ENCODE data around the gene DHRS12. TPM values are rescaled to one million over a fixed set of nuclear protein-coding genes. Genes with fewer than 3 reads are reported as not detected.
A peak's percentile ranks its signal among the peaks of the same experiment; 100 is the strongest.
"Not testable (repeated sequence)": the region's sequence is repeated elsewhere in the genome, so short reads cannot be mapped to it uniquely, and the experiment has no call there.

DHRS12 gene
- total RNA-seq, 1 experiment from 2014 or later, result 10.9 TPM

DNA sequence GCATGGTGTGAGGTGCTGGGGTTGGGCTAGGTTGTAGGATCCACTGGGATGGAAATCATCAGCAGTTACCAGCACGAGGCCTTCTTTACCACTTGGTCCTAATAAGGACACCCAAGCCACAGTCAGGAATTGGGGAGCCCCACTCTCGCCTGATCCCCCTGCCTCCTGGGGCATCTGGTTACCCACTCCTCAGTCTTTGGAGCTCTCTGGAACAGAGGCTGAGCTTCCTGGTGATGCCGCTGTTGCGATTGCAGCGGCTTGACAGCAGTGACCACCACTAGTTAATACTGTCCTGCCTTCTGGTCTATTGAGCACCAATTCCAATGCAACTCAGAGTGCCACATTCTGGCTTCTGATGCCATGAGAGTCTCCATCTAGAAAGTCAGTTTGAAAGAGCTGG, 27.6 kb upstream of the DHRS12 start:
- H3K9me2 ChIP-seq (replicated peaks; ENCODE audit: insufficient read depth, low read length), result no peaks in the 10 kb centered on the region
- H3K36me3 ChIP-seq (ENCODE audit: insufficient read depth, low read length), result no peaks in the 10 kb centered on the region
- H3K4me2 ChIP-seq (ENCODE audit: low read depth, low read length, poor library complexity, severe bottlenecking), result peak overlapping the region; percentile 79
- H3K27ac ChIP-seq (ENCODE audit: low read length), result peak overlapping the region; percentile 99
- DNase-seq, result no peak
- 0 out of 2 replicates have a peak overlapping the region, but pooled peaks have one; percentile 9 for H3K4me3 ChIP-seq (ENCODE audit: low read length)
- H4K20me1 ChIP-seq (ENCODE audit: insufficient read depth, low read depth, low read length), result no peaks in the 10 kb centered on the region
- no peaks in the 10 kb centered on the region for H3K9me3 ChIP-seq (ENCODE audit: low read length)
- no peak overlapping the region; the same call in 1 of the 2 replicates for H2AFZ ChIP-seq (ENCODE audit: low read length)
- H3K9ac ChIP-seq (ENCODE audit: low read length), result peak overlapping the region; percentile 75
- no peaks in the 10 kb centered on the region for H3K79me2 ChIP-seq (ENCODE audit: low read length)
- H3K4me1 ChIP-seq (ENCODE audit: low read length), result peaks cover 91% of the 10 kb centered on the region
- H3K27me3 ChIP-seq (ENCODE audit: low read length), result no peaks in the 10 kb centered on the region

DNA sequence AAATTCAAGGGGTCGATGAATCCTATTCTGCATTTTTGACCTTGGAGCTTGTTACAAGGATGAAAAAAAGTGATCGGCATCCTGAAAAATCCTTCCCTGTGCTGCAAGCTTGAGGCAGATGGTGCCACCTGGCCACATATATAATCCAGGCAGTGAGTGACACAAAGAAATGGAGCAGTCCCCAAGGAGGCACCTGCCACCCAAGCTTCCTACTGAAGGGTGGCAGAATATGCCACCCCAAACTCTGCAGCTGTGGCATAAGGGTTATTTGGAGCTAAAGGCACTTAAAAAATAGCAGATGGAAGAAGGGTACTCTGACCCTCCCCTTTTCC, 25.6 kb upstream of the DHRS12 start:
- Histone ChIP-seq H2AFZ (ENCODE audit: low read length) (no peak overlapping the region), H3K4me3 (ENCODE audit: low read length) (peak overlapping the region; percentile 51), H3K4me1 (ENCODE audit: low read length) (peaks cover 97% of the 10 kb centered on the region), H3K9me2 (replicated peaks; ENCODE audit: insufficient read depth, low read length) (no peaks in the 10 kb centered on the region), H3K79me2 (ENCODE audit: low read length) (no peaks in the 10 kb centered on the region), H3K27me3 (ENCODE audit: low read length) (no peaks in the 10 kb centered on the region), H3K36me3 (ENCODE audit: insufficient read depth, low read length) (no peaks in the 10 kb centered on the region), H3K4me2 (ENCODE audit: low read depth, low read length, poor library complexity, severe bottlenecking) (peak overlapping the region; percentile 79), H3K9me3 (ENCODE audit: low read length) (no peaks in the 10 kb centered on the region), H4K20me1 (ENCODE audit: insufficient read depth, low read depth, low read length) (no peaks in the 10 kb centered on the region), H3K27ac (ENCODE audit: low read length) (peak overlapping the region; percentile 99), H3K9ac (ENCODE audit: low read length) (peak overlapping the region; percentile 75)
- DNase-seq, result peak; percentile 75

- Histone ChIP-seq H3K27me3 (ENCODE audit: low read length) (no peaks in the 10 kb centered on the region), H2AFZ (ENCODE audit: low read length) (no peak overlapping the region), H3K9me2 (replicated peaks; ENCODE audit: insufficient read depth, low read length) (no peaks in the 10 kb centered on the region), H3K9ac (ENCODE audit: low read length) (peak overlapping the region; percentile 75), H3K79me2 (ENCODE audit: low read length) (no peaks in the 10 kb centered on the region), H3K36me3 (ENCODE audit: insufficient read depth, low read length) (no peaks in the 10 kb centered on the region), H3K9me3 (ENCODE audit: low read length) (no peaks in the 10 kb centered on the region), H3K4me3 (ENCODE audit: low read length) (peak overlapping the region; percentile 51), H3K4me1 (ENCODE audit: low read length) (peaks cover 97% of the 10 kb centered on the region), H4K20me1 (ENCODE audit: insufficient read depth, low read depth, low read length) (no peaks in the 10 kb centered on the region), H3K27ac (ENCODE audit: low read length) (peak overlapping the region; percentile 99), H3K4me2 (ENCODE audit: low read depth, low read length, poor library complexity, severe bottlenecking) (peak overlapping the region; percentile 79)
- peak; percentile 86 for DNase-seq
Measured at GRCh38 chr13:51828730-51829567, 25.0 kb upstream of the DHRS12 start.

- Histone ChIP-seq H3K9ac (ENCODE audit: low read length) (peak overlapping the region; percentile 75), H4K20me1 (ENCODE audit: insufficient read depth, low read depth, low read length) (no peaks in the 10 kb centered on the region), H3K27ac (ENCODE audit: low read length) (peak overlapping the region; percentile 99), H3K79me2 (ENCODE audit: low read length) (no peaks in the 10 kb centered on the region), H3K27me3 (ENCODE audit: low read length) (no peaks in the 10 kb centered on the region), H3K4me1 (ENCODE audit: low read length) (peaks cover 100% of the 10 kb centered on the region), H2AFZ (ENCODE audit: low read length) (no peak overlapping the region), H3K4me3 (ENCODE audit: low read length) (peak overlapping the region; percentile 50), H3K9me2 (replicated peaks; ENCODE audit: insufficient read depth, low read length) (no peaks in the 10 kb centered on the region), H3K4me2 (ENCODE audit: low read depth, low read length, poor library complexity, severe bottlenecking) (peak overlapping the region; percentile 79), H3K36me3 (ENCODE audit: insufficient read depth, low read length) (no peaks in the 10 kb centered on the region), H3K9me3 (ENCODE audit: low read length) (no peaks in the 10 kb centered on the region)
- peak; percentile 93 for DNase-seq
Measured at GRCh38 chr13:51827254-51827653, 23.3 kb upstream of the DHRS12 start.

DNA sequence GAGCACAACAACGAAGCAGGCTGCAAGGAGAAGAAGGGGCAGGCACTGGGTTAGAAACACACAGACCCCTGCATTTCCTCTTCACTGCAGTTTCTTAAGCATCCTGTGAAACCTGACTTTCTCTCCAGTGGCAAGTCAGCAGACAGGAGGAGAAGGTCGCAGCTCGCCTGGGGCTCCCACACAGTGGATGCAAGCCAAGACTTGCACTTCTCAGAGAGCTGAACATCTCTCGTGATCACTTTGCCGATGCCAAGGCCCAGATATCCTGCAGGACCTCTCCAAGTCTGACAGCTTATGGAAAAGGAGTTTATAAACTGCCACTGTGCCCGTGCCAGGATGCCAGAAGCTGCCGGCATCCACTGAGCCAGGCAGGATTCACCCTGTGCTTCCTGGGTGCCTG, 22.6 kb upstream of the DHRS12 start:
- Histone ChIP-seq H3K9ac (ENCODE audit: low read length) (peak overlapping the region; percentile 75), H3K27ac (ENCODE audit: low read length) (peak overlapping the region; percentile 99), H3K9me2 (replicated peaks; ENCODE audit: insufficient read depth, low read length) (no peaks in the 10 kb centered on the region), H3K4me1 (ENCODE audit: low read length) (peaks cover 100% of the 10 kb centered on the region), H3K9me3 (ENCODE audit: low read length) (no peaks in the 10 kb centered on the region), H2AFZ (ENCODE audit: low read length) (no peak overlapping the region), H3K36me3 (ENCODE audit: insufficient read depth, low read length) (no peaks in the 10 kb centered on the region), H4K20me1 (ENCODE audit: insufficient read depth, low read depth, low read length) (no peaks in the 10 kb centered on the region), H3K27me3 (ENCODE audit: low read length) (no peaks in the 10 kb centered on the region), H3K79me2 (ENCODE audit: low read length) (no peaks in the 10 kb centered on the region), H3K4me2 (ENCODE audit: low read depth, low read length, poor library complexity, severe bottlenecking) (peak overlapping the region; percentile 79), H3K4me3 (ENCODE audit: low read length) (peak overlapping the region; percentile 50)
- peak; percentile 66 for DNase-seq

GRCh38 chr13:51825681-51826254, 21.8 kb upstream of the DHRS12 start:
- Histone ChIP-seq H3K4me3 (ENCODE audit: low read length) (peak overlapping the region; percentile 50; the same call in 1 of the 2 replicates), H2AFZ (ENCODE audit: low read length) (no peak overlapping the region), H3K27me3 (ENCODE audit: low read length) (no peaks in the 10 kb centered on the region), H3K36me3 (ENCODE audit: insufficient read depth, low read length) (no peaks in the 10 kb centered on the region), H3K4me1 (ENCODE audit: low read length) (peaks cover 100% of the 10 kb centered on the region), H3K9me3 (ENCODE audit: low read length) (no peaks in the 10 kb centered on the region), H3K9me2 (replicated peaks; ENCODE audit: insufficient read depth, low read length) (no peaks in the 10 kb centered on the region), H3K27ac (ENCODE audit: low read length) (peak overlapping the region; percentile 99), H4K20me1 (ENCODE audit: insufficient read depth, low read depth, low read length) (no peaks in the 10 kb centered on the region), H3K4me2 (ENCODE audit: low read depth, low read length, poor library complexity, severe bottlenecking) (peak overlapping the region; percentile 79), H3K79me2 (ENCODE audit: low read length) (no peaks in the 10 kb centered on the region), H3K9ac (ENCODE audit: low read length) (peak overlapping the region; percentile 75)
- DNase-seq, result no peak

GRCh38 chr13:51825165-51825592, 21.2 kb upstream of the DHRS12 start:
- H4K20me1 ChIP-seq (ENCODE audit: insufficient read depth, low read depth, low read length), result no peaks in the 10 kb centered on the region
- H2AFZ ChIP-seq (ENCODE audit: low read length), result no peak overlapping the region
- H3K36me3 ChIP-seq (ENCODE audit: insufficient read depth, low read length), result no peaks in the 10 kb centered on the region
- H3K9ac ChIP-seq (ENCODE audit: low read length), result peak overlapping the region; percentile 75
- H3K4me2 ChIP-seq (ENCODE audit: low read depth, low read length, poor library complexity, severe bottlenecking), result peak overlapping the region; percentile 79
- H3K27ac ChIP-seq (ENCODE audit: low read length), result peak overlapping the region; percentile 99
- no peak for DNase-seq
- no peaks in the 10 kb centered on the region for H3K79me2 ChIP-seq (ENCODE audit: low read length)
- H3K27me3 ChIP-seq (ENCODE audit: low read length), result no peaks in the 10 kb centered on the region
- H3K4me1 ChIP-seq (ENCODE audit: low read length), result peaks cover 100% of the 10 kb centered on the region
- H3K9me3 ChIP-seq (ENCODE audit: low read length), result no peaks in the 10 kb centered on the region
- H3K9me2 ChIP-seq (replicated peaks; ENCODE audit: insufficient read depth, low read length), result no peaks in the 10 kb centered on the region
- peak overlapping the region; percentile 24 for H3K4me3 ChIP-seq (ENCODE audit: low read length)

DNA sequence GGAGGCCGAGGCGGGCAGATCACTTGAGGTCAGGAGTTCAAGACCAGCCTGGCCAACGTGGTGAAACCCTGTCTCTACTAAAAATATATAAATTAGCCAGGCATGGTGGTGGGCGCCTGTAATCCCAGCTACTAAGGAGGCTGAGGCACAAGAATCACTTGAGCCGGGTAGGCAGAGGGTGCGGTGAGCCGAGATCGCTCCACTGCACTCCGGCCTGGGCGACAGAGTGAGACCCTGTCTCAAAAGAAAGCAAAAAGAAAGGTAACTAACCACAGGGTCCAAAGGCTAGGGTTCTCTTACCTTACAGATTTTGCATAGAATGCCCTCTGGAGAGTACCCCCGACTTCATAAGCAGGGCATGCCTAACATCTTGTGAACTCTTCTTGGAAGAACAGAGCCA, 20.7 kb upstream of the DHRS12 start:
- not testable (repeated sequence) for H4K20me1 ChIP-seq (ENCODE audit: insufficient read depth, low read depth, low read length); H2AFZ ChIP-seq (ENCODE audit: low read length); H3K9me3 ChIP-seq (ENCODE audit: low read length); H3K79me2 ChIP-seq (ENCODE audit: low read length); H3K9me2 ChIP-seq (replicated peaks; ENCODE audit: insufficient read depth, low read length); H3K27me3 ChIP-seq (ENCODE audit: low read length); DNase-seq; H3K36me3 ChIP-seq (ENCODE audit: insufficient read depth, low read length)
- Histone ChIP-seq H3K4me3 (ENCODE audit: low read length) (peak overlapping the region; percentile 24; the same call in 1 of the 2 replicates), H3K4me2 (ENCODE audit: low read depth, low read length, poor library complexity, severe bottlenecking) (peak overlapping the region; percentile 79), H3K27ac (ENCODE audit: low read length) (peak overlapping the region; percentile 99), H3K4me1 (ENCODE audit: low read length) (peaks cover 100% of the 10 kb centered on the region), H3K9ac (ENCODE audit: low read length) (peak overlapping the region; percentile 75)
